Inflammatory macrophage treated with lipopolysaccharide for 4 hours (primary cell): ENCODE measurements around the gene ANKRD40.
"Not testable (repeated sequence)": the region's sequence is repeated elsewhere in the genome, so short reads cannot be mapped to it uniquely, and the experiment has no call there.

ENCODE experiments used
- DNase-seq: peaks from one replicate; pipeline ENCODE4 v3.0.0-alpha.2; 2020

The ANKRD40 gene

DNA sequence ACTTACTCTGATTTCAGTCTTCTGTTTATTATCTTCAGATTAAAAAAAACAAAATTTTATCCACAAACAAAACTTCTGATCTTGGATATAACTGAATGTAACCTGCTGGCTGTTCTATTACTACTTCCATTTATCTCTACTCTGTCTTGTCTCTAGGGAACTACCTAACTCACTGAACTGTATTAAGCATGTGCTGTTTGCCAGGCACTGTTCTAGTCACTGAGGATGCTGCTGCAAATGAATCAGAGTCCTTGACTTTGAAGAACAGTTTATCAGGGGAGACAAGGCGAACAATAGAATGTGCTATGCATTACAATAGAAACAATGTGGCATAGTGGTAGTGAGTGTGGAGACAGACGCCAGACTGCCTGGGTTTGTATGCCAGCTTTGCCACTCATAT is 2.3 kb upstream of the ANKRD40 start:
- no peak for DNase-seq

DNA sequence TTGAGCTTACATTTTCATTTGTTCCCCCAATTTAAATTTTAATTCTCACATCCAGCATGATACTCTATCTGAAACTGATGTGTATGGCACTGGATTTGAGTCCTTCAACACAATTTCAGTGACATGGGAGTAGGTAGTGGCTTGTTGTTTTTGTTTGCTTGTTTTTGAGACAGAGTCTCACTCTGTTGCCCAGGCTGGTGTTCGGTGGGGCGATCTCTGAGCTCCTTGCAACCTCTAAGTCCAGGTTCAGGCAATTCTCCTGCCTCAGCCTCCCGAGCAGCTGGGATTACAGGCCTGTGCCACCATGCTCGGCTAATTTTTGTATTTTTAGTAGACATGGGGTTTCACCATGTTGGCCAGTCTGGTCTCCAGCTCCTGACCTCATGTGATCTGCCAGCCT is 1.3 kb upstream of the ANKRD40 start:
- not testable (repeated sequence) for DNase-seq

DNA sequence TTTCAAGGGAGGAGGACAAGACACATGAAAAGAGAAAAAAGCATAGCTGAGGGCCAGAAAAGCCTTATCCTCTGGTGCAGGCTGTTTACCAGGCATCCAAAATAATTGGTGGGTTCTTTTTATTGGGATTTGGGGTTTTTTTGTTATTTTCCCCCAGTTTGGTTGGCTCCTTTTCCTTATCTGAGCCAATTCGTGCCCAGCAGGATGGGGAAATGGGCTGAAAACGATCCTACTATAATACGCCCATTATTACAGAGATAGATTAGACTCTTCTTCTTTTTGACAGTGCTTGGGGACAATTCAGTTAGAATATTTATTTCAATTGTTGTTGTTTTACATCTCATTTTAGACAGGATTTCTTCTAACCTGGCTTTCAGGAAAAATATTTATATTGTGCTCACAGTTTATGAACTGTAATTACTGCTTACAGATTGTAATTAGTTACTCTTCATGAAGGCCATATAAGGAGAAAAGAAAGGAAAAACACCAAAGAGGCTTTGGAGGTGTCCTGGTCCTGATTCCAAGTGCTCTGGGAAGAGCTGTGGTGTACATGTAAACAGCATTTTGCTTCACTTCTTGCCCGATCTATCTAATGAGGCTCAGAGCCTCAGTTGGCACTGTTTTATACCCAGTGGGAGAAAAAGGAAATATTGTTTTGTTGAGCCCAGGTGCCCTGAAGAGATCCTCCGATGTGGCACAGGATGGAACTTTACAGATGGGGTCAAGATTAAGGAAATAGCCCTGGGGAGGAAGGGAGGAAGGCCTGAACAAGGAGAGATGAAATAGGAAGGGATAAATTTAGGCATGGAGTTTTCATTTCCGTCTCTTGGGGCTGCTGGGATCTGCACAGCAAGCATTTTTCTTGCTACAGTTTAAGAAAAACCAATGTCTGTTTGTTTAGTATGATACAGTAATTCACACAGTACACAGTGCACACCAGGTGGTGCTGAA is 611 bp upstream of the ANKRD40 start:
- peak; percentile 25 for DNase-seq

DNA sequence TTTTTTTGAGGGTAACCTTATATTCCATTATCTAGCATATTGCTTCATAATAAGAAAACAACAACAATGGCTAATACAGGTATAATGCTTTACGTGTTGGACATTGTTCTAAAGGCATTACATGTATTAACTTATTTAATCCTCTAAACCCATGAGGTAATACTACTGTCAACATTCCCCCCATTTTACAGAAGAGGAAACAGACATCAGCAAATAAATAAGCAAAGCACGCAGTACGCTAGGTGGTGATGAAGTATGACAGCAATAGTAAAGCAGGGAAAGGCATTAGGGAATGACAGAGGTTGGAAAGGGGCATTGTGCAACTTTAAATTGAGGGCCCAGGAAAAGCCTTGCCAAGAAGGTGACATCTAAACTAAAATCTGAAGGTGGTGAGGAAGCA is 4.6 kb downstream of the ANKRD40 start:
- DNase-seq: no peak

DNA sequence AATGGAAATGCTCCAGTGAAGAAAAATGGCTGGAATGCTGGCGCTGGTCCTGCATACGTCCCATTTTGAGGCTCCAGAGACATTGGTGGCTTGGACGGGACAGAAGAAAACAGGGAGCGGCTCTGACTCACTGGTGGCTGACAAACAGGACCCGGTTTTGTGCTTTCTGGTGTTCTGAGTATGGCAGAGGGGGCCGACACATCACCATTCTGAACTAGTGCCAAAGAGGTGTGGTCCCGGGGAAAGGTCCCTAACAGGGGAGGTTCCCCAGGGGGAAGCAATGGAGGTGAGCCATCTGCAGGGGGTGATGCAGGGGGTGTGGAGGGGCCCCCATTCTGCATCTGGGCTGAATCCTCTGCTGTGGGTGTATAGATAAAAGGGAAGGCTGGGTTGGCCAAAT is 8.3 kb downstream of the ANKRD40 start:
- DNase-seq: no peak

DNA sequence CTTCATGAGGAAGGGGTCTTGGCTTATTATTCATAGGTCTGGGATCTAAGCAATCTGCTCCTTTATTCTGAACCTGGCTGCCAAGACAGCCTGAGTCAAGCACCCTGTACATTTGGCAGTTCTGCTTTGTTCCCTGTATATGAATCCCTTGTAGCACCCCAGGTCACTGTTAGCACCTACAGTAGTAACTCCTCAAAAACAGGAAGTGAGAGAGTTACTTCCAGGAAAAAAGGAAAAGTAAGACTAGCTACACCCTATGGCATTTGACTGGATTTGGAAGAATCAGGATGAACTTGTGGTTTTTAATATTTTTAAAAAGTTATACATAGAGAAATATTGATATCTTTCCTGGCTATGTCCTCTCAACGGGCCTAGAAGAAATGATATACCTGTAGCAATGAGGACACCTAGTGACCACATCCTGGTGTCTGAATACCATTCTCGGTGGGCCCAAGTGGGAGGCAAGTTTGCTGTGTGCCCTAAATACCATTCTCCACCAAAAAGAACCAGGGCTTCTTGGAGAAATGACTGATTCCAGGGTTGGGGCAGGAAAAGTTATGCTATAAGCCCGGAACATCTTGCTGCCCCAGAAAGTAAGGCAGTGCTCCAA is 9.9 kb downstream of the ANKRD40 start:
- no peak for DNase-seq

DNA sequence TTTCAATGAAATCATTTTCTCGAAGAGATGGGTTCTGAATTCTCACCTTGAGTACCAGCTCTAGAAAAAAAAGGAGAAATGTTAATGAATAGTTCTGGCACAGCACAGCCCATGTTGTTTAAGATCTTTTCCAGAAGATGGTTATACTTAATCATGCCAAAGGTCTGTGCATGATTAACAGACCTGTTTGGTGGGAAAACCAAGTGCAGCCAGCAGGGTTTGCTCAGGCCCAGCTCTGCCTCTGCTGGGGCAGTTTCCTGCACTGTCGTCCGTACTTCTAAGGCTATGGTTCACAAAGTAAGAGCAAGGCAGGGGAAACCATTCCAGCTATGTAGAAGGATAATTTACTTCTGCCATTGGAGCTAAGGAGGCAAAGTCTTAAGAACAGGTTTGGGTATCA is 10.7 kb downstream of the ANKRD40 start:
- DNase-seq: no peak

DNA sequence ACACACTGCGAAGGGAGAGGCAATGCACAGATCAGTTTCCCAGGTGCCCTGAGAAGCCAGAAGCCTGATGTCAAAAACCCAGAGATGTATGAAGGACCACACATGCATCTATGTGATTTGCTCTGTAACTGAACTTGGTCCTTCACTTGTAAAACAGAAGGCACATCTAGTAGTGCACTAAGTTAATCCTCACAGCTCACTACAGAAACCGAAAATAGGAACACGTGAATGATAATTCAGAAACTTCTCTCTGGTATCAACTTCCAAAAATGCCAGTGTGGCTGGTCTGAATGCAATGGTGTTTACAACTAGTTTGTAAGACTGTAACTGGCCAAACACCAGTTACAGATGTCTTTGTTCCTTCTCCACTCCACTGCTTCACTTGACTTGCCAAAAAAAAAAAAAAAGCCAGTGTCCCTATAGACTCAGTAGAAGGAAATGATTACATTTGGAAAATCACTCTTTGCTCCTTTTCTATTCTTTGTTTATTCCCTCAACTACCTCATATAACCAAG is 11.3 kb downstream of the ANKRD40 start:
- DNase-seq: no peak

DNA sequence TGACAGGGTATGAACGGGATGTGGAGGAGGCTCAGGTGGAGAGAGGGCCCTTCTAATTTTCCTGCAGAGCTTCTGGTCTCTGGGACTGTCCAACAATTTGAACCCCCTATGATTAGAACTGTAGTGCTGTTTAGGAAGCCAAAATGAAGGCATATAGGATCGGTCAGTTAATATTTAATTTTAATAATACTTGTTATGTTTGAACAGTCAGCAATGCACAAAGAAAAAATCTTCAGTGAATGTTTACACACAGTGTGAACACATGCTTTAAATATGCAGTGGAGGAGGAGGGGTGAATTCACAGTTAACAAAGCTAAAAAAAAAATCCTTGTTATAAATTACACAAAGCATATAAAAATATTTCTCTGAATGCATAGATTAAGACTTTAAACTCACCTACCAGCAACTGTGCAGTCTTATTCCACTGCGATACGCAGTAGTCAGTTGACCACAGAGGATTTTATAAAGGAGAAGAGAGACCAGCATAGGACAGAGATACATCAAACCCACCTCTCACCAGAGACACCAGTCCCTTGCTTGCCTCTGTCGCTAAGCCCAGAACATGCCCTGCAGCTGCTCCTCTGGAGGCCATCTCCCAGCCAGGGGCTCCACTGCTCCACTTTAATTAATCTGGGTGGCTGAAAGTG is 14.6 kb downstream of the ANKRD40 start:
- DNase-seq: no peak

DNA sequence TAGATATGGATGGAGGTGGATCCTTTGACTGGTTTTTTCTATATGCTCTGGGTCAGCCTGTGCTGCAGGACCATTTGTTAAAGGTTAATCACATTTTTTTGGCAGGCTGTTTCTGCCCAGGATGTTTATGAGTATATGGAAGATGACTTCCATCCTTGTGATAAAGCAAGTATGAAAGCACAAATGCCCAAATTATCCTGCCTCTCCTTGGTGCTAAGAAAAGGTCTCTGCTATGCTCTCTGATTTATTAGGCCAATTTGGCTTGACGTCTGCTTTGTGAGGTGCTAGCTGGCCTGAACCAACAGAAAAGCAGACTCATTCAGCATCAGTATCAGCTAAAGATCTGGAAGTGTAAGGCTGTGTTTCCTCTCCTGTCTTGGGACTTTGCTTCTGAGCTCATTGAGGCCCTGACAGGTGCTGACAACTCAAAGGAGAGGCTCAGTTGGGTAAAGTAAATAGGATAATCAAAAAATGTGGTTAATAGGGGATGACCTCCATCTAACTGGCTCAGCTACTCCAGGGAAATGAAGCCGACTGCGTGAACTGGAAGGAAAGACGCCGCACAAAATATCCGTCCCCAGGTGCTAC is 15.2 kb downstream of the ANKRD40 start:
- no peak for DNase-seq

DNA sequence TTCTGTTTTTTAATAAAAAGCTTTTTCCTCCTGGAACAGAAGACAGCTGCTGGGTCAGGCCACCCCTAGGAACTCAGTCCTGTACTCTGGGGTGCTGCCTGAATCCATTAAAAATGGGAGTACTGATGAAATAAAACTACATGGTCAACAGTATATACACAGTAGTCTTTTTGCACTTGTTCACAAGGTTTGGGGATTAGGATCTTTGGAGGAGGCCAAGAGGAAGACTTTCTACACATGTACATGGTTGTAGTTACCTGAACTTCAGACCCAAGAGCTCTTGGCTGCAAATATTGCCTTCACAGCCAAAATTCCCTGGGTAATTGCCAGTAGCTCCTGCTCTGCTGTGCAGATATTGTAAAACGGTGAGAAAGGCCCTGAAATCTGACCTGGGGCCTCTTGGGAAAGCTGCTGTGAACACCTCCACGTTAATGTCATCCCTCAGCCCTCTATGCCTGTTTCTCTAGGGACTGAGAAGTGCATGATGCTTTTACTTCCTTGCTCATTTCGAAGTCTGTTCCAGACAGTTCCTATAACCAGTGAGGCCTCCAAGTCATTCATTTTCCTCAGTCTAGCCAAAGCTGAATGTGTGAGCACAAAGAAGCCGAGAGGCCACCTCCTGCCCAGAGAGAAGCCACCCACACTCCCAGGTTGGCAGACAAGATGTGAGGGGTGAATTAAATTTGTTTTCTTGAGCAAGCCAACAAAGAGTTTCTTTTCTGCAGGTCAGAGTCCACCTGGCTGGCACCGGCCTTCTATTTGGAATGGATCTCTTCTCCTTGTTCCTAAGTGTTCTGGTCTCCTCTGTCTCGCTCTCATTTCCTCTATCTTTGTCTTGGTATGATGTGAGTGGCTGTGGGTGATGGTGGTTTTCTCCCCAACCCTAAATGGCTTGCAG is 15.9 kb downstream of the ANKRD40 start:
- DNase-seq: no peak

DNA sequence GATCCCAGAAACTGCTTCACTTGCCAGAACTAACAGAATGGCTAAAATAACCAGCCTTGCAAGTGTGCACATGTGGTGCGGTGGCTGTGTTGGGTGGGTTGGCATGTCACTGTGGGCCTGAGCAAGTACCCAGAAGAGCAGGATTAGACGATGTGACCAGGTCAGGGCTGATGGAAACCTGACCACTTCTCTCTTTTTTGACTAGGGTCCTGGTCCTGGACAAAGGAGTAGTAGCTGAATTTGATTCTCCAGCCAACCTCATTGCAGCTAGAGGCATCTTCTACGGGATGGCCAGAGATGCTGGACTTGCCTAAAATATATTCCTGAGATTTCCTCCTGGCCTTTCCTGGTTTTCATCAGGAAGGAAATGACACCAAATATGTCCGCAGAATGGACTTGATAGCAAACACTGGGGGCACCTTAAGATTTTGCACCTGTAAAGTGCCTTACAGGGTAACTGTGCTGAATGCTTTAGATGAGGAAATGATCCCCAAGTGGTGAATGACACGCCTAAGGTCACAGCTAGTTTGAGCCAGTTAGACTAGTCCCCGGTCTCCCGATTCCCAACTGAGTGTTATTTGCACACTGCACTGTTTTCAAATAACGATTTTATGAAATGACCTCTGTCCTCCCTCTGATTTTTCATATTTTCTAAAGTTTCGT is 16.7 kb downstream of the ANKRD40 start:
- no peak for DNase-seq

DNA sequence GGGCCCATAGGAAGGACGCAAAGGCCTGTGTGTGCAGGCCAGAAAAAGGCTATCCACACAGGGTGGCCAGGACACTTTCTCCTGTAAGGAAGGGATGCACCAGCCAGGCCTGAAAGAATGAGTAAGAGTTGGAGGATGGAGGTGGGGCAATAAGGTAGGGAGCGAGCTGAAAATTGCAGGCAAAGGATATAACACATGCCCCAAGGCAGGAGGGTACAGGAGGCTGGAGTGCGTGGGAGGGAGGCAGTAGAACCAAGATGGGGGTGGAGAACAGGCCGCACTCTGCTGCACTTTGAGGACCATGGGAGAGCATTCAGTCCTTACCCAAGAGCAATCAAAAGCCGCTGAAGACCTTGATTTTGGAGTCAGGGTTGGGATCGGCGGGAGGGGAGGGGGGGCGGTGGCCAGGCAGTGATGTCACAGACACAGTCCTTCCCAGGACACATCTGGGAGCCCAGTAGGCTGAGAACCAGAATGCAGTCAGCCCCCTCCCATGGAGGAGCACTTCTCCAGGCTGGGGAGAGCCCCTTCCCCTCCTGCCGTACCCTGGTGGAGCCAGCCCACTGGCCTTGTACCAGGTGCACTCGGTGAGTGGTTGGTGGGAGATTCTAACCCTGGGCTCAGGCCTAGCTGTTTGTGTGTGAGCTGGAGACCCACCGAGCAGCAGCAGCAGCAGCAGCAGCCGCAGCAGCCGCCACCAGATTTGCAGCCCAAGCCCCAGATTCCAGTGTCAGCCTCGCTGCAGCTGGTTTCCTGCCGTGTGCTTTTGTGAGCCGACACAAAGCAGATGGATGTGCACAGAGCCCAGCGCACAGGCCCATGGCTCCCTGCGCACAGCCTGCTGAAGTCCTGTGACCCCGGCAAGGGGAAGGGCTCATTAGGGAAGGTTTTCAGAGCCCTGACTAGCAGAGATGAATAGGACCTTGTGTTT is 17.5 kb downstream of the ANKRD40 start:
- DNase-seq: no peak

DNA sequence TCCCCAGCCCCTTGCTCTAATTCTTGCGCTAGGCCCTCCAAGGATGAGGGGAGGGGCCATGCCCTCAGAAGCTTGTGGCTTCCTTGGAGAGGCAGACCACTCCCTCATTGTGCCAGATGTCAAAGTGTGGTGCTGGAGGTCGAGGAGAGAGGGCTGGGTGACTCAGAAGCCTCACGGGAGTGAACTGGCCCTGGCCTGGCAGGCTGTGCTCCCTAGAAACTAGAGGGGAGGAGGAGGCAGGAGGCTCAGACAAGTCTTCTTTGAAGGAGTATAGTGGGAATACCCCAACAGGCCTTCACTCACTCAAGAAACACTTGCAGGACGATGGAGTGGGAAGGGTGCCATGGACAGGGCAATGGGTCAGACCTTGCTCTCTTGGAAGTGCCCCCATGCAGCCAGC is 18.5 kb downstream of the ANKRD40 start:
- no peak for DNase-seq

DNA sequence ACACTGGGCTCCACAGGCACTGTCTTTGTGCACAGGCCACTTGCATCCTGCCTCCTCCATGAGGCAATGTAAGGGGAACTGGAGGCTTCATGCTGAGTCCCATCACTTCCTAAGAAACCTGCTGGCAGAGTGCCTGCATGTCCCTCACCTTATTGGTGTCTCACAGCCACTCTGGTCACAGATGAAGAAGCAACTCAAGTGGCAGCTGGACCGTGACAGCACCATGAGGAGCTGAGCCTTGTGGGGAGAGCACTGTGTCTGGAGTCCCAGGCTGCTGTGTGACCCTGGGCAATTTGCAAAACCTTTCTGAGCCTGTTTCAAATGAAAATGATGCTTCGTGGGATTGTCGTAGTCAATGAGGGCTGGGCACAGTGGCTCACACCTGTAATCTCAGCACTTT is 19.5 kb downstream of the ANKRD40 start:
- no peak for DNase-seq

DNA sequence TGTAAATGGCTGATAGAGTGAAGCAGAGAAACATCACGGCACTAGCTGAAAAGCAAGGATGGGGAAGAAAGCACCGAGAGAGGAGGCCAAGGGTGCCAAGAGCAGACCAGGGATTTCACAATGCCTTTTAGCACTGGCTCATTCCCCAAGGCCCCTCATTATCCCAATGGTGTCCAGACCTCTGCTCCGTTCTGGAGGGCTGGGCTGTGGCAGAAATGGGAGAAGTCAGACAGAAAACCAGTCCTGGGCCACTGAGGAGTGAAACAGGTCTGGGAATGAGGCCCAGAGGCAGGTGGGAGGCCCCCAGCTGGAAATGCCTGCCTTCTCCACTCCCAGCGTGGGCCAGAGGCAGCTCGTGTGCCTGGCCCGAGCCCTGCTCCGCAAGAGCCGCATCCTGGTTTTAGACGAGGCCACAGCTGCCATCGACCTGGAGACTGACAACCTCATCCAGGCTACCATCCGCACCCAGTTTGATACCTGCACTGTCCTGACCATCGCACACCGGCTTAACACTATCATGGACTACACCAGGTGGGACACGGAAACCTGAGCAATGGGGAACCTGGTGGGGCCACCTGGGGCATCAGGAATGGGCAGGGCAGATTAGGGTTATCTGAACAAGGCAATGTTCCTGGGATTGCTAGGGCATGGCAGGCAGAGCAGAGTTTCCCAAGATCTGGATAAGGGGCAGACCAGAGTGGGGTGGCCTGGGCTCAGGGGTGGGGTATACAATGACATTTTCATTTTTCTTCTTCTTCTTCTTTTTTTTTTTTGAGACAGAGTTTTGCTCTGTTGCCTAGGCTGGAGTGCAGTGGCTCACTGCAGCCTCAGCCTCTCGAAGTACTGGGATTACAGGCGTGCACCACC is 20.3 kb downstream of the ANKRD40 start:
- no peak for DNase-seq

DNA sequence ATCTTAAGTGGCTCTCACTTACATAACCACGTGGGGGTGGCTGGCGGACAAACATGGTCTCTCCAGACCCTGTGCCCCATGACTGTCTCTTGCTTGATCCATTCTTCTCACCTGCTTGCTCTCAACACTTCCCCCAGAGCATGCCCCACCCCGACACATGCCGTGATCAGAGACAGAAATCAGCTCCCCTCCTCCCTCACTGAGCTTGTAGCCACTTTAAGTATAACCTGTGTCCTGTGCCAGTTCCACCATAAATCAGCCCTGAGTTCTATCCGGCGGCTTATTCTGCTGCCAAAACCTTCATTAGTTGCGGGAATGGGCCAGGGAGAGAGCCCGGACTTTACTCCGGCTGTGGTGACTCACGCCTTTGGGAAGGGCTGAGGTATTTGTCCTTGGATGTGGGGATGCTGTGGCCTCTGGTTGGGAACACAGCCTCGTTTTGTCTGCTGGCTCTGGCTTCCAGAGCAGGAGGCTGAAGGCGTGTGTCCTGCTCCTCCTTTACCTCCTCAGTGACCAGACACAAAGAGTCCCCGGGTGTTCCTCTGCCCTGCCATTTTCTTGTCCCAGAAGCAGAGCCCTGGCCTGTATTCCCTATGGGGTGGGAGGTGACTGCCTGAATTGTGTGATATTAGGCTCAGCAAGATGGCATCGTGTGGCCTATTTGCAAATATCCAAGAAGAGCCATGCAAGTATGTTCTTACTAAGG is 21.1 kb downstream of the ANKRD40 start:
- no peak for DNase-seq

DNA sequence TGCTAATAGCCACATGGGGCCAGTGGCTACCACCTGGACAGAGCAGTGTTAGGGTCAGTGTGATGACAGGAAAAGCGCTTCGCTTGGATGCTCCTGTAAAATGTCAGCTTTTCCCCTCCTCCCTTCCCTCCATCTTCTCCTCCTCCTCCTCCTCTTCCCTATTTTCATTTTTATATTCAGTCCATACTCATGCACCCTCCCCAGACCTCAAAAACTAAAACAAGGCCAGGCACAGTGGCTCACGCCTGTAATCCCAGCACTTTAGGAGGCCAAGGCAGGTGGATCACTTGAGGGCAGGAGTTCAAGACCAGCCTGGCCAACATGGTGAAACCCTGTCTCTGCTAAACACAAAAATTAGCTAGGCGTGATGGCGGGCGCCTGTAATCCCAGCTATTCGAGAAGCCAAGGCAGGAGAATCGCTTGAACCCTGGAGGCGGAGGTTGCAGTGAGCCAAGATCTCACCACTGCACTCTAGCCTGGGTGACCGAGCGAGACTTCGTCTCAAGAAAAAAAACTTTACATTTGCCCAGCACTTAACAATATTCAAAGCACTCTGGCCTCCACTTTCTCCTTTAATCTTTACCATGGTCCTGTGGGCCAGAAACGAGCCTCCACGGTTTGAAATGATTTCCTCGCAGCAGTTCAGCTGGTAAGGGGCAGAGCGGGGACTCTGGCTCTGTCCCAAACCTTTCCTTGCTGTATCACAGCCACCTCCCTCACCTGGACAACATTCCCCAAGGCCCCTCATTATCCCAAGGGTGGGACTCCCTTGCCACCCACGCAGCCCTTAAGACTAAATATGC is 21.8 kb downstream of the ANKRD40 start:
- DNase-seq: no peak
